ENCODE data around the gene LYPD6. TPM values are rescaled to one million over a fixed set of nuclear protein-coding genes. Genes with fewer than 3 reads are reported as not detected.

LYPD6 gene
- total and polyA plus RNA-seq, 2 experiments from 2014 or later = 4.9 to 12.4 TPM

GRCh38 chr2:149357058-149357457 is 26.7 kb downstream of the LYPD6 start:
- H3K27me3 Mint-ChIP-seq (ENCODE audit: insufficient read depth, low read depth, poor library complexity) = no peaks in the 10 kb centered on the region
- no peak overlapping the region for H3K27ac Mint-ChIP-seq
- no peak overlapping the region for H3K4me3 ChIP-seq
- peaks cover 16% of the 10 kb centered on the region for H3K4me1 ChIP-seq (ENCODE audit: insufficient read depth)
- ATAC-seq (no peak), DNase-seq (ENCODE audit: low spot score) (no peak)
- no peak overlapping the region for H3K4me2 ChIP-seq
- H3K4me3 Mint-ChIP-seq = no peak overlapping the region
- no peaks in the 10 kb centered on the region; the same call in 1 of the 2 replicates for H4K20me1 ChIP-seq (replicated peaks; ENCODE audit: insufficient read depth)
- 0 out of 2 replicates have a peak, but pooled peaks cover 7% of the 10 kb centered on the region for H3K9me2 ChIP-seq (ENCODE audit: insufficient read depth)
- H3K79me2 ChIP-seq (replicated peaks; ENCODE audit: insufficient read depth) = no peaks in the 10 kb centered on the region
- no peaks in the 10 kb centered on the region for H3F3A ChIP-seq (replicated peaks; ENCODE audit: low read depth)
- no peaks in the 10 kb centered on the region; the same call in 2 of the 3 replicates for H3K36me3 Mint-ChIP-seq (ENCODE audit: low read depth)
- peaks cover 17% of the 10 kb centered on the region for H3K4me1 Mint-ChIP-seq
- peaks cover 7% of the 10 kb centered on the region; the same call in 2 of the 3 replicates for H3K9me3 Mint-ChIP-seq
- TF ChIP-seq ZNF331 (CRISPR knock-in tag; IDR thresholded peaks at IDR 0.05; ENCODE audit: low read depth) = no peak
- TF ChIP-seq STAT1 (IDR thresholded peaks at IDR 0.05; ENCODE audit: unreplicated experiment) = no peak
- no peak for TF ChIP-seq JUNB (IDR thresholded peaks at IDR 0.05; ENCODE audit: unreplicated experiment)
- TF ChIP-seq NANOG (IDR thresholded peaks at IDR 0.05; ENCODE audit: borderline replicate concordance) = no peak
- TF ChIP-seq EZH2phosphoT487 (IDR thresholded peaks at IDR 0.05; ENCODE audit: unreplicated experiment) = no peak
- no peak for TF ChIP-seq CREB1 (CRISPR knock-in tag; IDR thresholded peaks at IDR 0.05; ENCODE audit: low read depth)
- TF ChIP-seq EZH2 (IDR thresholded peaks at IDR 0.05; ENCODE audit: low read depth, unreplicated experiment) = no peak
- no peak for TF ChIP-seq REST (IDR thresholded peaks at IDR 0.05; ENCODE audit: unreplicated experiment)
- no peak for TF ChIP-seq CTCF (conservative IDR thresholded peaks at IDR 0.05; ENCODE audit: low read depth in 2 of 2)
- no peak for TF ChIP-seq ZNF462 (CRISPR knock-in tag; IDR thresholded peaks at IDR 0.05)
- no peak for TF ChIP-seq POLR2AphosphoS5 (IDR thresholded peaks at IDR 0.05; ENCODE audit: low read depth)
- TF ChIP-seq ETS1 (IDR thresholded peaks at IDR 0.05) = no peak
- no peak for TF ChIP-seq ZNF114 (CRISPR knock-in tag; IDR thresholded peaks at IDR 0.05)
- no peaks in the 10 kb centered on the region for H3K36me3 ChIP-seq (ENCODE audit: insufficient read depth)
- H3K27ac ChIP-seq (ENCODE audit: low read depth) = no peak overlapping the region
- no peaks in the 10 kb centered on the region for H3K27me3 ChIP-seq (ENCODE audit: insufficient read depth)
- H2AFZ ChIP-seq = no peak overlapping the region

Data from GM23338 (cell line).